ENCODE data around the gene SLC1A5. TPM values are rescaled to one million over a fixed set of nuclear protein-coding genes. Genes with fewer than 3 reads are reported as not detected.
"Not testable (repeated sequence)": the region's sequence is repeated elsewhere in the genome, so short reads cannot be mapped to it uniquely, and the experiment has no call there.

Gene SLC1A5
- total RNA-seq, 2 donors from 2014 or later, result 13.6 to 15.9 TPM

- ATAC-seq, result no peak
- no peak overlapping the region for H3K4me3 Mint-ChIP-seq
Observed at GRCh38 chr19:46815833-46816627, 27.6 kb upstream of the SLC1A5 start.

GRCh38 chr19:46813839-46814358 is 25.5 kb upstream of the SLC1A5 start:
- H3K36me3 Mint-ChIP-seq (ENCODE audit: low read depth), result no peaks in the 10 kb centered on the region
- DNase-seq (no peak), ATAC-seq (no peak)
- H3K27ac Mint-ChIP-seq, result no peak overlapping the region
- H3K9me3 ChIP-seq (ENCODE audit: control insufficient read depth, low read length, poor library complexity, severe bottlenecking), result no peaks in the 10 kb centered on the region
- no peaks in the 10 kb centered on the region for H3K27me3 Mint-ChIP-seq
- no peak overlapping the region for H3K4me3 Mint-ChIP-seq
- peaks cover 4% of the 10 kb centered on the region for H3K4me1 Mint-ChIP-seq

More at GRCh38 chr19:46815833-46816627, 27.6 kb upstream of the SLC1A5 start:
- peaks cover 14% of the 10 kb centered on the region for H3K4me1 Mint-ChIP-seq
- H3K27me3 Mint-ChIP-seq, result no peaks in the 10 kb centered on the region
- DNase-seq, result no peak
- H3K27ac Mint-ChIP-seq, result no peak overlapping the region
- H3K9me3 ChIP-seq (ENCODE audit: control insufficient read depth, low read length, poor library complexity, severe bottlenecking), result no peaks in the 10 kb centered on the region
- no peaks in the 10 kb centered on the region for H3K36me3 Mint-ChIP-seq (ENCODE audit: low read depth)

- no peak for ATAC-seq
- H3K4me3 Mint-ChIP-seq, result no peak overlapping the region
- H3K27me3 Mint-ChIP-seq, result no peaks in the 10 kb centered on the region
- H3K4me1 Mint-ChIP-seq, result peaks cover 4% of the 10 kb centered on the region
- H3K27ac Mint-ChIP-seq, result no peak overlapping the region
- no peaks in the 10 kb centered on the region for H3K9me3 ChIP-seq (ENCODE audit: control insufficient read depth, low read length, poor library complexity, severe bottlenecking)
- DNase-seq, result no peak
- H3K36me3 Mint-ChIP-seq (ENCODE audit: low read depth), result no peaks in the 10 kb centered on the region
Observed at GRCh38 chr19:46812977-46813838, 24.8 kb upstream of the SLC1A5 start.

GRCh38 chr19:46809534-46810272 is 21.3 kb upstream of the SLC1A5 start:
- Mint-ChIP-seq H3K4me1 (peaks cover 2% of the 10 kb centered on the region), H3K27ac (no peak overlapping the region), H3K27me3 (no peaks in the 10 kb centered on the region), H3K4me3 (no peak overlapping the region), H3K36me3 (ENCODE audit: low read depth) (no peaks in the 10 kb centered on the region)
- DNase-seq (no peak), ATAC-seq (no peak)
- no peaks in the 10 kb centered on the region for H3K9me3 ChIP-seq (ENCODE audit: control insufficient read depth, low read length, poor library complexity, severe bottlenecking)

GRCh38 chr19:46806656-46807055 is 18.3 kb upstream of the SLC1A5 start:
- no peaks in the 10 kb centered on the region for H3K9me3 ChIP-seq (ENCODE audit: control insufficient read depth, low read length, poor library complexity, severe bottlenecking)
- Mint-ChIP-seq H3K4me3 (no peak overlapping the region), H3K4me1 (no peaks in the 10 kb centered on the region), H3K36me3 (ENCODE audit: low read depth) (no peaks in the 10 kb centered on the region), H3K27ac (no peak overlapping the region), H3K27me3 (no peaks in the 10 kb centered on the region)
- no peak for DNase-seq
- no peak for ATAC-seq

- not testable (repeated sequence) for H3K36me3 Mint-ChIP-seq (ENCODE audit: low read depth); H3K4me3 Mint-ChIP-seq; DNase-seq; H3K4me1 Mint-ChIP-seq; H3K27me3 Mint-ChIP-seq; H3K9me3 ChIP-seq (ENCODE audit: control insufficient read depth, low read length, poor library complexity, severe bottlenecking); ATAC-seq
- H3K27ac Mint-ChIP-seq, result peak overlapping the region; percentile 37
Observed at GRCh38 chr19:46804432-46804831, 16.0 kb upstream of the SLC1A5 start.

GRCh38 chr19:46803555-46803954 is 15.2 kb upstream of the SLC1A5 start:
- Mint-ChIP-seq H3K27me3 (no peaks in the 10 kb centered on the region), H3K4me1 (no peaks in the 10 kb centered on the region), H3K27ac (no peak overlapping the region), H3K36me3 (ENCODE audit: low read depth) (no peaks in the 10 kb centered on the region), H3K4me3 (no peak overlapping the region)
- DNase-seq (no peak), ATAC-seq (no peak)
- no peaks in the 10 kb centered on the region for H3K9me3 ChIP-seq (ENCODE audit: control insufficient read depth, low read length, poor library complexity, severe bottlenecking)

- no peaks in the 10 kb centered on the region for H3K27me3 Mint-ChIP-seq
- no peak for ATAC-seq
Observed at GRCh38 chr19:46802152-46802551, 13.8 kb upstream of the SLC1A5 start.

GRCh38 chr19:46798713-46799112 is 10.3 kb upstream of the SLC1A5 start:
- no peak for ATAC-seq
- Mint-ChIP-seq H3K4me3 (no peak overlapping the region), H3K27ac (no peak overlapping the region), H3K27me3 (no peaks in the 10 kb centered on the region), H3K4me1 (no peaks in the 10 kb centered on the region), H3K36me3 (ENCODE audit: low read depth) (no peaks in the 10 kb centered on the region)
- DNase-seq, result no peak
- H3K9me3 ChIP-seq (ENCODE audit: control insufficient read depth, low read length, poor library complexity, severe bottlenecking), result no peaks in the 10 kb centered on the region

More at GRCh38 chr19:46802152-46802551, 13.8 kb upstream of the SLC1A5 start:
- no peaks in the 10 kb centered on the region for H3K36me3 Mint-ChIP-seq (ENCODE audit: low read depth)
- H3K4me3 Mint-ChIP-seq, result no peak overlapping the region
- no peaks in the 10 kb centered on the region for H3K9me3 ChIP-seq (ENCODE audit: control insufficient read depth, low read length, poor library complexity, severe bottlenecking)
- no peaks in the 10 kb centered on the region for H3K4me1 Mint-ChIP-seq
- H3K27ac Mint-ChIP-seq, result no peak overlapping the region
- DNase-seq, result no peak

- H3K27me3 Mint-ChIP-seq, result no peaks in the 10 kb centered on the region
- no peaks in the 10 kb centered on the region for H3K9me3 ChIP-seq (ENCODE audit: control insufficient read depth, low read length, poor library complexity, severe bottlenecking)
- DNase-seq, result no peak
- no peak overlapping the region for H3K4me3 Mint-ChIP-seq
- H3K27ac Mint-ChIP-seq, result no peak overlapping the region
- H3K4me1 Mint-ChIP-seq, result peaks cover 3% of the 10 kb centered on the region
- no peak for ATAC-seq
- no peaks in the 10 kb centered on the region for H3K36me3 Mint-ChIP-seq (ENCODE audit: low read depth)
Observed at GRCh38 chr19:46797881-46798280, 9.5 kb upstream of the SLC1A5 start.

- DNase-seq (no peak), ATAC-seq (peak; percentile 32)
- Mint-ChIP-seq H3K27ac (peak overlapping the region; percentile 8), H3K4me1 (peaks cover 19% of the 10 kb centered on the region), H3K27me3 (no peaks in the 10 kb centered on the region), H3K4me3 (peak overlapping the region; percentile 66), H3K36me3 (ENCODE audit: low read depth) (no peaks in the 10 kb centered on the region)
- H3K9me3 ChIP-seq (ENCODE audit: control insufficient read depth, low read length, poor library complexity, severe bottlenecking), result no peaks in the 10 kb centered on the region
Observed at GRCh38 chr19:46791944-46792343, 3.5 kb upstream of the SLC1A5 start.

GRCh38 chr19:46789371-46789770 is 977 bp upstream of the SLC1A5 start:
- peaks cover 41% of the 10 kb centered on the region for H3K4me1 Mint-ChIP-seq

GRCh38 chr19:46788968-46789338 is 559 bp upstream of the SLC1A5 start:
- H3K4me3 Mint-ChIP-seq, result peak overlapping the region; percentile 95

More at GRCh38 chr19:46789371-46789770, 977 bp upstream of the SLC1A5 start:
- Mint-ChIP-seq H3K4me3 (no peak overlapping the region), H3K27me3 (no peaks in the 10 kb centered on the region), H3K36me3 (ENCODE audit: low read depth) (no peaks in the 10 kb centered on the region), H3K27ac (peak overlapping the region; percentile 94)
- no peaks in the 10 kb centered on the region for H3K9me3 ChIP-seq (ENCODE audit: control insufficient read depth, low read length, poor library complexity, severe bottlenecking)
- no peak for ATAC-seq
- DNase-seq, result no peak

More at GRCh38 chr19:46788968-46789338, 559 bp upstream of the SLC1A5 start:
- Mint-ChIP-seq H3K27me3 (no peaks in the 10 kb centered on the region), H3K4me1 (peaks cover 45% of the 10 kb centered on the region), H3K27ac (peak overlapping the region; percentile 94), H3K36me3 (ENCODE audit: low read depth) (no peaks in the 10 kb centered on the region)
- ATAC-seq, result no peak
- H3K9me3 ChIP-seq (ENCODE audit: control insufficient read depth, low read length, poor library complexity, severe bottlenecking), result no peaks in the 10 kb centered on the region
- no peak for DNase-seq

All from T-helper 17 cell (primary cell).